Mucosa of descending colon (tissue), 3 donors: ENCODE results near the gene ELAVL3. TPM values are rescaled to one million over a fixed set of nuclear protein-coding genes. Genes with fewer than 3 reads are reported as not detected.
"Not testable (repeated sequence)": the region's sequence is repeated elsewhere in the genome, so short reads cannot be mapped to it uniquely, and the experiment has no call there.

Experiments used
- ATAC-seq: fragments of 200-7000 bp; cut with Tn5 transposase; one replicate; pipeline ENCODE4 v1.9.1; 2020; ENCODE audit warnings: mild to moderate bottlenecking, moderate library complexity
- DNase-seq, 3 donors: peaks; one replicate each; pipeline ENCODE4 v3.0.0-alpha.2; 2020
- H3K36me3 ChIP-seq: fragments of 200-600 bp; one replicate; pipeline ENCODE4 v1.8.0; 2021; ENCODE audit warnings: low read depth, mild to moderate bottlenecking
- H3K4me1 ChIP-seq: fragments of 200-600 bp; one replicate; pipeline ENCODE4 v1.8.0; 2021; ENCODE audit warnings: low read depth, mild to moderate bottlenecking
- H3K4me3 ChIP-seq: fragments of 200-600 bp; one replicate; pipeline ENCODE4 v1.8.0; 2021; ENCODE audit warnings: mild to moderate bottlenecking
- H3K9me3 ChIP-seq: fragments of 200-600 bp; one replicate; pipeline ENCODE4 v1.8.0; 2021; ENCODE audit warnings: mild to moderate bottlenecking
- CTCF ChIP-seq: fragments of 200-600 bp; IDR thresholded peaks from one replicate; pipeline ENCODE4 v1.8.0; 2022; ENCODE audit warnings: antibody characterized with exemption, mild to moderate bottlenecking
- intact Hi-C, 2 donors: fragments of 100-400 bp; cut with DNase I in 1 of 2; cut with micrococcal nuclease in 1 of 2; formaldehyde crosslinking; loops; one replicate each; pipeline versions ENCODE4 v1.11.0 to v1.11.1; 2022; cut with DNase I, micrococcal nuclease
- total RNA-seq, 3 donors: library from RNA; stranded (reverse); fragmentation: NEBNext Ultra II Directional in 2 of 3; extraction: Animal tissue kit (Norgen Biotek cat#: 25700) in 2 of 3; gene quantifications; one replicate each; pipeline versions ENCODE4 v1.2.1 to v1.2.4, GENCODE V29; 2021 to 2023
- donor health status: DM: no; HTN: no; CAD: no; lungs with moderate emphysema.
- donor health status: DM: no; HTN: no; CAD: no.
- donor health status: DM: no; HTN: yes; CAD: no.

ELAVL3 gene
- total RNA-seq, 3 donors from 2014 or later: 0.51 to 2.5 TPM; not detected in 1

DNA sequence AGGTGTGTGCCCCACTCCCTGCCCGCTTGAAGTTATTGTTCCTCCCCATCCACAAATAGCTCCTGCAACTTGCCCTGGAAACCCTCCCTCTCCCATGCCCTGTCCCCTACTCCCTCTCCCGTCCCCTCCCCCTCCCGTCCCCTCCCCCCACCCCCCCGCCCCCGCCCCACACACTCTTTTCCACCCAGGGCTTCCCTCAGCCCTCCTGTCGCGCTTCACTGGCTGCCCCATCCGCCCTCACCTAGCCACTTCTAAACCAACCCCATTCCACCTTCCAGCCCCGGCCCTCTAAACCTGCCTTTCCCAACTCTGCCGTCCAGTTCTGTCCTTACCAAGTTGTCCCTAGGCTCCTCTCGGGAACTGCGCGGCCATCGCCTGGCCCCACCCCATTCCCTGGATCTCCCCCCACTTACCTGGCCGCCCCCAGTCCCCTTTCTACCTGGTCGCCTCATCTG lies 62.7 kb downstream of the ELAVL3 start:
- no peak overlapping the region for H3K4me3 ChIP-seq
- TF ChIP-seq CTCF: no peak
- intact Hi-C loops: no loop called here
- peaks cover 39% of the 10 kb centered on the region for H3K4me1 ChIP-seq
- H3K9me3 ChIP-seq: no peaks in the 10 kb centered on the region
- peak; percentile 2 for ATAC-seq
- no peak for DNase-seq
- H3K36me3 ChIP-seq: no peaks in the 10 kb centered on the region

DNA sequence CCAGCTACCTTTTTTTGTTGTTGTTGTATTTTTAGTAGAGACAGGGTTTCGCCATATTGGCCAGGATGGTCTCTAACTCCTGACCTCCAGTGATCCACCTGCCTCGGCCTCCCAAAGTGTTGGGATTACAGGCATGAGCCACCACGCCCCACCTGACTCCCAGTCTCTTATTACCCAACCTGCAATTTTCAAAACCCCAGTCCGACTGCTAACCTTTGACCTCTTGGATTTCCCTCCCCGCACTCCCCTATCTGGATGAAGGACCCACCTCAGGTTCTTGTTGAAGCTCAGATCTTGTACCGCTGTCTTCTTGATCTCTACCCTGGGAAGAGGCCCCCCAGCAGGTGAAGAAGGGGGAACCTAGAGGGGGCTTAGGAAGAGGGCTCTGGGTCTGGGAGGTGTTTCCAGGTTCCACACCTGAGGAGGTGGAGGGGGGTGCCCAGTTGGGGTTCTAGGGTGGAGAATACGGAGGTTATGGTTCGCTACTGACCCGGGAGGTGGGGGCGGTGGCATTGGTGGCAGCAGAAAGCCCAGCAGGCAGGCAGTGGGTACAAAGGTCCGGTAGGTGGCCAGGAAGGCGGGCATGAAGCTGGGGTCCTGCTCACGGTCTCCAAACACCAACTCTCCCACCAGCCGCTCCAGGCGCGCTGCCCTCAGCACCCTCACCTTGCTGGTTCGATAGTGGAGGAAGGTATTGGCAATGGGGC lies 64.3 kb downstream of the ELAVL3 start:
- ATAC-seq: no peak
- Histone ChIP-seq H3K4me1 (peaks cover 24% of the 10 kb centered on the region), H3K36me3 (no peaks in the 10 kb centered on the region), H3K4me3 (no peak overlapping the region), H3K9me3 (no peaks in the 10 kb centered on the region)
- no peak for TF ChIP-seq CTCF
- intact Hi-C loops: no loop called here
- DNase-seq: no peak

DNA sequence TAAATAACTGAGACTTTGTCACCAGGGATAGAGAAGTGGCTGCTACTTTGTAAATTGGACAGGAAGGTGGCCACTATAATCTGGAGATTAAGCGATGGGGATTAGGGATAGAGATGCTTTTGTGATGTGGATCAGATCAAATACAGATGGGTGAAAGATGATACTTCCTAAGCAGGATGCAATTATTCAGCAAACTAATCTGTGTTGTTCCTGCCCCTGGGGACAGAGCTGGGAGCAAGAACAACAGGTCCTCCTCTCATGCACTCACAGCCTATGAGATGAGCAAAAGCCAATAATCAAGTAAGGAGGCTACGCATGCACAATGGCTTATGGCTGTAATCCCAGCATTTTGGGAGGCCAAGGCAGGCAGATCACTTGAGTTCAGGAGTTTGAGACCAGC lies 66.3 kb downstream of the ELAVL3 start:
- no peak for TF ChIP-seq CTCF
- intact Hi-C loops: no loop called here

DNA sequence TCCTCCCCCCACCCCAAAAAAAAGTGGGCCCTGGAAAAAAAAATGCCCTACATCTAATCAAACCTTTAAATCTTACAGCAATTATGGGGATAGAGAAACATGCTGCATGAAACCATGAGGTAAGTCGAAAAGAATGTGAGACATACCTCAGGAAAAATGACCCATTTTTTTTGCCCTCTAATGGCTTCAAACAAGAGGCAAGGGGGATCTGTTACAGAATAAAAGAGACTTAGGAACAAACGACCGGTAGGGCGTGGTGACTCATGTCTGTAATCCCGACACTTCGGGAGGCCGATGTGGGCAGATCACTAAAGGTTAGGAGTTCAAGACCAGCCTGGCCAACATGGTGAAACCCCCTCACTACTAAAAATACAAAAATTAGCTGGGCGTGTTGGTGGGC lies 70.2 kb downstream of the ELAVL3 start:
- DNase-seq: no peak
- intact Hi-C loops: no loop called here
- no peaks in the 10 kb centered on the region for H3K4me1 ChIP-seq

More for the DNA sequence above, 66.3 kb downstream of the ELAVL3 start:
- no peaks in the 10 kb centered on the region for H3K36me3 ChIP-seq
- H3K4me1 ChIP-seq: peaks cover 9% of the 10 kb centered on the region
- H3K9me3 ChIP-seq: no peaks in the 10 kb centered on the region
- H3K4me3 ChIP-seq: no peak overlapping the region
- DNase-seq (no peak), ATAC-seq (no peak)

GRCh38 chr19:11408591-11408990 lies 72.3 kb downstream of the ELAVL3 start:
- no peaks in the 10 kb centered on the region for H3K4me1 ChIP-seq
- no peak for ATAC-seq
- DNase-seq: no peak
- no peak for TF ChIP-seq CTCF
- H3K36me3 ChIP-seq: no peaks in the 10 kb centered on the region
- H3K4me3 ChIP-seq: no peak overlapping the region
- intact Hi-C loops: no loop called here
- H3K9me3 ChIP-seq: no peaks in the 10 kb centered on the region

More for the DNA sequence above, 70.2 kb downstream of the ELAVL3 start:
- Histone ChIP-seq H3K9me3 (no peaks in the 10 kb centered on the region), H3K4me3 (no peak overlapping the region), H3K36me3 (no peaks in the 10 kb centered on the region)
- ATAC-seq: no peak
- TF ChIP-seq CTCF: no peak

DNA sequence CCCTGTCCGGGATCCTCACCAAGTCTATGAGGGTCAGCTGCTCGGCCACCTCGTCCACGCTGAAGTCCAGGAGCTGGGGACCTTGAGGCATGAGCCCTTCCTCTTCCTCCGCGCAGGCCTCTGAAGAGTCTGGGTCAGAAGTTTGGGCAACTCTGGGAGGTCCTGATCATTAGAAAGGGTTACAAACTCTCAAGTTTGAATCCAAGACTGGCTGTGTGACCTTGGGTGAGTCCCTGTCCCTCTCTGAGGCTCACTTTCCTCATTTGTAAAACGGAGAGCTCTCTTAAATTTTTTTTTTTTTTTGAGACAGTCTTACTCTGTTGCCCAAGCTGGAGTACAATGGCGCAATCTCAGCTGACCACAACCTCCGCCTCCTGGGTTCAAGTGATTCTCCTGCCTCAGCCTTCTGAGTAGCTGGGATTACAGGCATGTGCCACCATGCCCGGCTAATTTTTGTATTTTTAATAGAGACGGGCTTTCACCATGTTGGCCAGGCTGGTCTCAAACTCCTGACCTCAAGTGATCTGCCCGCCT lies 74.1 kb downstream of the ELAVL3 start:
- ATAC-seq, H3K36me3 ChIP-seq, DNase-seq, intact Hi-C loops, H3K4me3 ChIP-seq, H3K9me3 ChIP-seq, H3K4me1 ChIP-seq: not testable (repeated sequence)
